ENCODE results near the gene CRTC1. TPM values are rescaled to one million over a fixed set of nuclear protein-coding genes. Genes with fewer than 3 reads are reported as not detected.
A peak's percentile ranks its signal among the peaks of the same experiment; 100 is the strongest.

Gene CRTC1
- polyA plus RNA-seq, 2 of the 4 experiments (the other 2 are of a cell fraction) = 0.87 to 4.0 TPM

- no peak for FAIRE-seq
- H3K4me2 ChIP-seq = no peak overlapping the region
- no peak for TF ChIP-seq JUNB (IDR thresholded peaks at IDR 0.05)
- TF ChIP-seq ZNF302 (CRISPR knock-in tag; IDR thresholded peaks at IDR 0.05) = no peak
- no peak for TF ChIP-seq EHF (CRISPR knock-in tag; IDR thresholded peaks at IDR 0.05)
- TF ChIP-seq, protein P1, sequence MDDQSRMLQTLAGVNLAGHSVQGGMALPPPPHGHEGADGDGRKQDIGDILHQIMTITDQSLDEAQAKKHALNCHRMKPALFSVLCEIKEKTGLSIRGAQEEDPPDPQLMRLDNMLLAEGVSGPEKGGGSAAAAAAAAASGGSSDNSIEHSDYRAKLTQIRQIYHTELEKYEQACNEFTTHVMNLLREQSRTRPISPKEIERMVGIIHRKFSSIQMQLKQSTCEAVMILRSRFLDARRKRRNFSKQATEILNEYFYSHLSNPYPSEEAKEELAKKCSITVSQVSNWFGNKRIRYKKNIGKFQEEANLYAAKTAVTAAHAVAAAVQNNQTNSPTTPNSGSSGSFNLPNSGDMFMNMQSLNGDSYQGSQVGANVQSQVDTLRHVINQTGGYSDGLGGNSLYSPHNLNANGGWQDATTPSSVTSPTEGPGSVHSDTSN (IDR thresholded peaks at IDR 0.05) = no peak
- no peak for TF ChIP-seq POLR2A (IDR thresholded peaks at IDR 0.05; ENCODE audit: low read length)
- no peak for TF ChIP-seq ZC3H11A (IDR thresholded peaks at IDR 0.05)
- TF ChIP-seq MAZ (IDR thresholded peaks at IDR 0.05; ENCODE audit: borderline replicate concordance, low read depth, low read length) = no peak
- no peak for TF ChIP-seq RFX5 (IDR thresholded peaks at IDR 0.05)
- no peak for TF ChIP-seq CHD4 (IDR thresholded peaks at IDR 0.05; ENCODE audit: borderline replicate concordance)
- no peak for TF ChIP-seq NR3C1 (IDR thresholded peaks at IDR 0.05)
- no peak for TF ChIP-seq FOXS1 (CRISPR knock-in tag; IDR thresholded peaks at IDR 0.05)
- no peak for TF ChIP-seq RAD21 (conservative IDR thresholded peaks at IDR 0.05 in 1 of 2, IDR thresholded peaks at IDR 0.05 in 1 of 2)
- TF ChIP-seq EP300 (IDR thresholded peaks at IDR 0.05) = no peak
- TF ChIP-seq HEYL (CRISPR knock-in tag; IDR thresholded peaks at IDR 0.05) = no peak
- TF ChIP-seq HDAC2 (IDR thresholded peaks at IDR 0.05) = no peak
- TF ChIP-seq FOSB (CRISPR knock-in tag; IDR thresholded peaks at IDR 0.05) = no peak
- ChIA-PET POLR2A (no interaction called here), CTCF (no interaction called here)
- H3K9me3 ChIP-seq = no peaks in the 10 kb centered on the region
- 87% methylated on average over 11 of the region's 19 CpGs for WGBS (ENCODE audit: missing lambda C conversion rate)
- H3K4me1 ChIP-seq = peaks cover 40% of the 10 kb centered on the region
- peak overlapping the region; percentile 1 to 99; a peak in 1 of 6 replicates for H3K27ac ChIP-seq
- DNase-seq (ENCODE audit: low read depth in 1 of 2, low spot score in 1 of 2) = no peak
- ATAC-seq = no peak
- no peak overlapping the region for H3K4me3 ChIP-seq
These were observed 27.0 kb upstream of the CRTC1 start for GRCh38 chr19:18656337-18657086.

- DNase-seq (ENCODE audit: low read depth in 1 of 2, low spot score in 1 of 2) (peak in 1 of 2 experiments; percentile 29), FAIRE-seq (no peak), ATAC-seq (peak in 1 of 2 experiments; percentile 8; a peak in 4 of 6 replicates)
- H3K4me2 ChIP-seq = no peak overlapping the region
- 45% methylated on average over 2 of the region's 20 CpGs for WGBS (ENCODE audit: missing lambda C conversion rate)
- TF ChIP-seq, protein P2, sequence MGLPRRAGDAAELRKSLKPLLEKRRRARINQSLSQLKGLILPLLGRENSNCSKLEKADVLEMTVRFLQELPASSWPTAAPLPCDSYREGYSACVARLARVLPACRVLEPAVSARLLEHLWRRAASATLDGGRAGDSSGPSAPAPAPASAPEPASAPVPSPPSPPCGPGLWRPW (IDR thresholded peaks at IDR 0.05) = no peak
- no peak for TF ChIP-seq MAZ (IDR thresholded peaks at IDR 0.05; ENCODE audit: borderline replicate concordance, low read depth, low read length)
- no peak for TF ChIP-seq RNF2 (IDR thresholded peaks at IDR 0.05; ENCODE audit: borderline replicate concordance, low read depth)
- TF ChIP-seq FOSB (CRISPR knock-in tag; IDR thresholded peaks at IDR 0.05) = no peak
- TF ChIP-seq, protein P3, sequence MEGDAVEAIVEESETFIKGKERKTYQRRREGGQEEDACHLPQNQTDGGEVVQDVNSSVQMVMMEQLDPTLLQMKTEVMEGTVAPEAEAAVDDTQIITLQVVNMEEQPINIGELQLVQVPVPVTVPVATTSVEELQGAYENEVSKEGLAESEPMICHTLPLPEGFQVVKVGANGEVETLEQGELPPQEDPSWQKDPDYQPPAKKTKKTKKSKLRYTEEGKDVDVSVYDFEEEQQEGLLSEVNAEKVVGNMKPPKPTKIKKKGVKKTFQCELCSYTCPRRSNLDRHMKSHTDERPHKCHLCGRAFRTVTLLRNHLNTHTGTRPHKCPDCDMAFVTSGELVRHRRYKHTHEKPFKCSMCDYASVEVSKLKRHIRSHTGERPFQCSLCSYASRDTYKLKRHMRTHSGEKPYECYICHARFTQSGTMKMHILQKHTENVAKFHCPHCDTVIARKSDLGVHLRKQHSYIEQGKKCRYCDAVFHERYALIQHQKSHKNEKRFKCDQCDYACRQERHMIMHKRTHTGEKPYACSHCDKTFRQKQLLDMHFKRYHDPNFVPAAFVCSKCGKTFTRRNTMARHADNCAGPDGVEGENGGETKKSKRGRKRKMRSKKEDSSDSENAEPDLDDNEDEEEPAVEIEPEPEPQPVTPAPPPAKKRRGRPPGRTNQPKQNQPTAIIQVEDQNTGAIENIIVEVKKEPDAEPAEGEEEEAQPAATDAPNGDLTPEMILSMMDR (IDR thresholded peaks at IDR 0.05) = no peak
- no peak for TF ChIP-seq NR3C1 (IDR thresholded peaks at IDR 0.05)
- no peak for TF ChIP-seq HEYL (CRISPR knock-in tag; IDR thresholded peaks at IDR 0.05)
- TF ChIP-seq NFE2L2 (conservative IDR thresholded peaks at IDR 0.05; ENCODE audit: low read length) = no peak
- TF ChIP-seq, protein P1 (IDR thresholded peaks at IDR 0.05) = no peak
- no peak for TF ChIP-seq KDM5A (IDR thresholded peaks at IDR 0.05)
- TF ChIP-seq POLR2A (IDR thresholded peaks at IDR 0.05; ENCODE audit: low read length) = no peak
- TF ChIP-seq NPAS2 (CRISPR knock-in tag; IDR thresholded peaks at IDR 0.05; ENCODE audit: borderline replicate concordance) = no peak
- TF ChIP-seq, protein P4, sequence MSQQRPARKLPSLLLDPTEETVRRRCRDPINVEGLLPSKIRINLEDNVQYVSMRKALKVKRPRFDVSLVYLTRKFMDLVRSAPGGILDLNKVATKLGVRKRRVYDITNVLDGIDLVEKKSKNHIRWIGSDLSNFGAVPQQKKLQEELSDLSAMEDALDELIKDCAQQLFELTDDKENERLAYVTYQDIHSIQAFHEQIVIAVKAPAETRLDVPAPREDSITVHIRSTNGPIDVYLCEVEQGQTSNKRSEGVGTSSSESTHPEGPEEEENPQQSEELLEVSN (IDR thresholded peaks at IDR 0.05; ENCODE audit: borderline replicate concordance, low read depth) = no peak
- no peak for TF ChIP-seq TP53 (CRISPR knock-in tag; IDR thresholded peaks at IDR 0.05)
- TF ChIP-seq MAFK (IDR thresholded peaks at IDR 0.05; ENCODE audit: partially characterized antibody) = no peak
- no peak for TF ChIP-seq CHD2 (IDR thresholded peaks at IDR 0.05; ENCODE audit: low read length, partially characterized antibody)
- TF ChIP-seq ZFP36 (IDR thresholded peaks at IDR 0.05; ENCODE audit: borderline replicate concordance, partially characterized antibody) = no peak
- no peak for TF ChIP-seq ZC3H11A (IDR thresholded peaks at IDR 0.05)
- no peak for TF ChIP-seq ZNF302 (CRISPR knock-in tag; IDR thresholded peaks at IDR 0.05)
- TF ChIP-seq FOXS1 (CRISPR knock-in tag; IDR thresholded peaks at IDR 0.05) = no peak
- H3K9me3 ChIP-seq = no peaks in the 10 kb centered on the region
- CTCF ChIA-PET = interaction anchor here (0.6 kb wide), 1 partner anchor 15 kb away, joined by 4 read pairs; no protein-coding TSS in a partner anchor
- no peak overlapping the region for H3K4me3 ChIP-seq
- POLR2A ChIA-PET = interaction anchor here (0.6 kb wide), 1 partner anchor 332 kb away, joined by 3 read pairs; no protein-coding TSS in a partner anchor
- peak overlapping the region; percentile 84 to 99; a peak in 5 of 6 replicates for H3K27ac ChIP-seq
- H3K4me1 ChIP-seq = peaks cover 44% of the 10 kb centered on the region
These were observed 25.7 kb upstream of the CRTC1 start for GRCh38 chr19:18657590-18658365.

Measured in A549 (cell line).